Coronary artery (tissue), 2 donors: Measurements from ENCODE around the gene ELAVL4.

ENCODE experiments used
- DNase-seq: peaks from one replicate; pipeline ENCODE4 v3.0.0-alpha.2; 2017; ENCODE audit warnings: low spot score
- H3K27ac ChIP-seq, 2 donors: fragments of 200-600 bp; sonication (generic); one replicate each; pipeline ENCODE4 v1.5.1; 2016 to 2019
- H3K4me3 ChIP-seq: fragments of 200-600 bp; sonication (generic); 2 replicates; pipeline ENCODE4 v1.5.1; 2016; ENCODE audit warnings: mild to moderate bottlenecking, moderate library complexity
- CTCF ChIP-seq: fragments of 200-600 bp; sonication (generic); IDR thresholded peaks from one replicate; pipeline ENCODE4 v1.5.1; 2019; ENCODE audit warnings: antibody characterized with exemption

Gene ELAVL4

GRCh38 chr1:50139339-50140181 lies 30.8 kb downstream of the ELAVL4 start:
- TF ChIP-seq CTCF = no peak
- H3K4me3 ChIP-seq = no peak overlapping the region
- DNase-seq = no peak
- no peak overlapping the region for H3K27ac ChIP-seq

- no peak overlapping the region for H3K4me3 ChIP-seq
- TF ChIP-seq CTCF = no peak
- no peak for DNase-seq
- H3K27ac ChIP-seq = no peak overlapping the region
Measured at GRCh38 chr1:50140182-50140447, 31.4 kb downstream of the ELAVL4 start.

GRCh38 chr1:50147191-50147850 lies 38.6 kb downstream of the ELAVL4 start:
- no peak for DNase-seq
- no peak for TF ChIP-seq CTCF
- no peak overlapping the region for H3K4me3 ChIP-seq
- no peak overlapping the region for H3K27ac ChIP-seq

GRCh38 chr1:50148142-50148923 lies 39.6 kb downstream of the ELAVL4 start:
- no peak overlapping the region for H3K4me3 ChIP-seq
- no peak for TF ChIP-seq CTCF
- DNase-seq = no peak
- no peak overlapping the region for H3K27ac ChIP-seq

GRCh38 chr1:50152236-50152635 lies 43.5 kb downstream of the ELAVL4 start:
- no peak overlapping the region for H3K4me3 ChIP-seq
- no peak for DNase-seq
- TF ChIP-seq CTCF = no peak
- no peak overlapping the region for H3K27ac ChIP-seq

- no peak for TF ChIP-seq CTCF
- Histone ChIP-seq H3K27ac (no peak overlapping the region), H3K4me3 (no peak overlapping the region)
- DNase-seq = no peak
Measured at GRCh38 chr1:50155541-50155940, 46.8 kb downstream of the ELAVL4 start.
